ENCODE measurements around the gene PSMB3.

The PSMB3 gene

DNA sequence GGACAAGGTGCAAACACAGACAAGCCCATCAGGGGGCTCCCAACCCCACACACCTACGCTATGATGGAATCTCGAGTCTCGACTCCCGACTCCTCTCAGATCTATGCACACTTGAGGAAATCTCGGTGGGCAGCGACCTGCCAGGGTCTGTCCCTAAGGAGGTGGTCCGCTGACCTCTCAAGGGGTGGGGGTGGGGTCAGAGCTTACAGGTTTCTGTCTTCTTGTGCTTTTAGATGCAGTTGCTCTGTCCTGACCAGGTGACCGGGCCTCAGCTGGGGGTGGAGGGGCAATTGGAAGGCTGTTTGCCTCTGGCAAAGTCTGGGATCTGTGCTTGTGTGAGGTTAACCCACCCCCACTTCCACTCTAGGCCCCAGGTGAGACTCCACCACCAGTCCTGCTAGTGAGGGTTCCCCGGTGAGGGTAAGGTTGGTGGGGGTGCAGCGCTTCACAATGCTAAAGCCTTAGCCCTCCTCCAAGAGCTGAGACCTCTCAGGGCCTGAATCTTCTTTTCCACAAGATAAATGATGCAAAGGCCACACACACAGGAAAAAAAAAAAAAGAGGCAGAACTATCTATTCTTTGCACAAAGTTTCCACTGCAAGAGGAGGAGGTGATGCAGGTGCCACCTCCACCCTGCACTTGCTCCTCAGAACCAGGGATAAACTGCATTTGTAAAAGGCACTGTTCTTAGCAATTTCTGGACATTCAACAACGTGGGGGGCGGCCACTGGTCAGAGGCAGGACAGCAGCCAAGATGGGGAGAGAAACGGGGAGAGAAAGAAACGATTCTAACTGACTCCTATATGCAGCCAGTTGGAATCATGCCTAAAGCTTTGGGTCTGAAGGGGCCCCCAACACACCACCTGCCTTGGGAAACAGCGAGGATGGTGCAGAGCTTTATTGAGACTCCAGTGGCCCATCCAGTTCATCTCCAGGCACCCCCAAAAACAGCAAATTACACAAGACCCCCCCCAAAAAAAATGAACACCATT is 18.3 kb upstream of the PSMB3 start:
- DNase-seq = peak; percentile 25

DNA sequence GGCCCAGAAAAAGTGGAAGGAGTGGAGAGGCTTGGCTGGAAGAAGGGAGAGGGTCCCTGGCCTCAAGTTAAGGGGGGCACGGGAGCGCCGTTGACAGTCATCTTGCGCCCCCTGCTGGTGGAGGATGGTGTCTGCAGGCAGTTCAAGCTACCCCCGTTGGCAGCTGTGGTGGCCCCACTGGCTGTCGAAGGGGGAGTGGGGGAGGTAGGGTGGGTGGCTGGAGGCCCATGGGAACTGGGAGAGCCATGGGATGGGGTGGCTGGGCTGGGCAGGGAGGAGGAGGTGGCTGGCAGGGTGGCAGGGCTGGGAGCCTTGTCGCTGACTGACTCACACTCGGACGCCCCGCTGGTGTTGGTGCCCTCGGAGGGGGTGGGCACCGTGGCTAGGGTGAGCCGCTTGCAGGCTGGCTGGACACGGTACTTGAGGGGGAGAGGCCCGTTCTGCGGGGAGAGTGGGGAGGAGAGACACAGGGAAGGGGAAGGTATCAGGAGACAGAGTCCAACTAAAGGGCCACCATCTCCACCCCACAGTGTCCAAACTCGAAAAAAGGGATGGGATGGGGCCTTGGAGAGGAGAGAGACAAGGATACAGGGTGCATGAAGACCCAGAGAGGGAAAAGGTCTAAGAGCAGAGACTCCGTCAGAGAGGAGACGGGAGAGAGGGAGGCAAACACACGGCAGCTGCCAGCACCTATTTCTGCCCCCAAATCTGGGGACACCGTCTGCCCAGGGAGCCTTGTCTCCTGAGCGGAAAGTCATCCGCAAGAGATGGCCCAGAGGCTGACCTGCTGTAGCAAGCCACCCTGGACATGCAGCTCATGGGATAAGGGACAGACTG is 17.2 kb upstream of the PSMB3 start:
- peak; percentile 82 for DNase-seq

DNA sequence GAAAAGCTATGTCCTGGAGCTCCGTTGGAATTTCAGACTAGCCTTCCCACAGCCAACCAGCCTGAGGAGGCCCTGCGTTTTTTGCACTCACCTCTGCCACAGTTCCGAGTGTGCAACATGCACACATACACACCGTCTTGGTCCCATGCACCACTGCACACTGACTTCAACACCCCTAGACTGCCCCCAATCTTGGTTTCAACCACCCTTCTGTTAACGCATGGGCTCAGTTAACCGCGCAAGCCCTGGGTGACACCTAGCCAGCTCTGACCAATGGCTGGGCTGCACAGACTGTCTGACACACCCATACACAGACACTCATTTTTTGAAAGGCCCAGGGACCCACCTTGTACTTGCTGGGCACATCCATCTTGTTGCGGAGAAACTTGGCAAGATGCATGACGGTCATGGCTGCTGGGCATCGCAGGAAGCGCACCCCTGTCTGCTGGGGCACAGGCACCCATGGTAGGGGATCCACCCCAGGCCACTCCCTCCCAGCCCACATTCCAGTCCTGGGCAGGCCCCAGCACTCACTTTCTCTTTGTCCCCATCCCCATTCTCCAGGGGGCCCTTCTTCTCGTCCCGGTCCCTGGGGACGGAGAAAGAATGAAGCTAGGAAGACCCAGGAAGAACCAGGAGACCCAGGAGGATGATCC is 14.4 kb upstream of the PSMB3 start:
- DNase-seq = no peak

DNA sequence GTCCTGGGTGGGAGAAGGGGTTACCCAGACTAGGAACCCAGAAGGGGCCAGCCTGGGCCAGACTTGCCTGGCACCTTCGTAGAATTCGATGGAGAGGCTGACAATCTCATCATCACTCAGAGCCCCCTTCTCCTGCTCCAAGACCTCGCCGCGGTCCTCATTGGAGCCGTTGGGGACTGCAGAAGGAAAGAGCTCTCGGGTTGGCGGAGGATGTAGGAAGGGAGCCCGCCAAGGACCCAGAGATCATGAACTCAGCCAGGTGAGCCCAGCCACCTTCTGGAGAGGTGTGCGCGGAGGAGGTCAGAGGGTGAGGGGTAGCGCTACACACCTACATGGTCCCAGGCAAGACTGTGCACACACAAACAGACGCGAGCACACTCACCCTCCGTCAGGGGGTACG is 13.9 kb upstream of the PSMB3 start:
- no peak for DNase-seq

DNA sequence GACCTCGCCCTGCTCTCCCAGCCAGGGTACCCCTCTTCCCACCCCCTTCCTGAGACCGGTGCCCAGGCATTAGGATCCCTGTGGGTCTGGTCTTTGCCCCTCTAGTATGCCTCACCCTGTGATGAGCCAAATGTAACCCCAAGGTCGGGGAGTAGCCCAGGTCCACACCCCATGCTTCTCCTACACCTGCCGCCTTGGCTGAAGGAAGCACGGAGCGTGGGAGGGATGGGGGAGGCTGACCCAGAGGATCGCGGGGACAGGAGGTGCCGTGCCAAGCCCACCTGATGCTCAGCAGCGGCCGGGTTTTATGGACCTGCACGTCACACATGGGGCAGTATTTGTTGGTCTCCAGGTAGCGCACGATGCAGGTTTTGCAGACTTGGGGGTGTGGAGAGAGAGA is 13.2 kb upstream of the PSMB3 start:
- DNase-seq = no peak

DNA sequence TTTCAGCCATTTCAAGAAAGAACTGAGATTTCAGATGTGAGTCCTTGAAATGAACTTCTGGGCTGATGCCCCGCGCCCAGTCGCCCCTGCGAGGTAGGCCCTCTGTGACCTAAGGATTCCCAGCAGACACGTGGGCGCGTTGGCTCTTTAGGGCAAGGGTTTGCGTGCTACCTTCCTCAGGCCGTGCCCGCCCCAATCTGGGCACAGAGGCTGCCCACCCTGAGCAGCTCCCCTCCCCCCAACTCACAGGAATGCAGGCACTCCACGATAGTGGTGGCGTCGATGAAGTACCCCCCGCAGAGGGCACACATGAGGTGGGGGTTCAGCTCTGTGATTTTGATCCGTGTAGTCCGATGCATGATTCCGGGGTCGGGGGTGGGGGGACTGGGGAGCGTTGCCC is 12.5 kb upstream of the PSMB3 start:
- no peak for DNase-seq

DNA sequence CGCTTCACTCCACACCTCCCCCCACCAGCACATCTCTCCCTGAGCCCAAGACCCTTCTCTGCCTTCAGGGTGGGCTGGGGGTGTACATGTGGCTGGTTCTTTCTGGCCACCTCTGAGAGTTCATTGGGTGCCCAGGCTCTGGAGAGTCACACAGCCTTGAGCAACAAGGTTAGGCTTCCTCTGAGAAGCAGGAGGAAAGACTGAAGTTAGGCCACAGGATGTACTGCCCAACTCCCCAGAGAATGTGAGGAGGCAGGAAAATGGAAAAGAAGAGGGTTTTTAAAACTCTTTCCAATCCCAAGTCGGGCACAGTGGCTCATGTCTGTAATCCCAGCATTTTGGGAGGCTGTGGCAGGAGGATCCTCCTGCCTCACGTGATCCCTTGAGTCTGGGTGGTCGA is 11.7 kb upstream of the PSMB3 start:
- DNase-seq = no peak

DNA sequence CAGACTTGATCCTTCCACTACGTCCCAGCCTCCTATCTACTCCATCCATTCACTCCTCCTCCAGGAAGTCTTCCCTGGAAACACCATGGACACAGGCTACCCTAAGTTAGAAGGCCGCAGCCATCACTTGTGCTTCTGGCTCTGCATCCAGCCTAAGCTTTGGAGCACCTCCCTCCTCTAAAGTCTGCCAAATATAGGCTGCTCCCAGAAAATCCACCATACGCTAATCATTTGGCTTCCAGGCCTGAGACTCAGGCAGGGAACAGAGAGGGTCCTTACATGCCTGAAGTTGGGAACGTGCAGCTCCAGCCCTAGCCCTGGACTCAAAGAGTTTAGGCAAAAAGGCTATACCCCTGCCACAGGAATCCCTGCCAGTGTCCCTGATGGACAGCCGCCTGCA is 11.1 kb upstream of the PSMB3 start:
- no peak for DNase-seq

DNA sequence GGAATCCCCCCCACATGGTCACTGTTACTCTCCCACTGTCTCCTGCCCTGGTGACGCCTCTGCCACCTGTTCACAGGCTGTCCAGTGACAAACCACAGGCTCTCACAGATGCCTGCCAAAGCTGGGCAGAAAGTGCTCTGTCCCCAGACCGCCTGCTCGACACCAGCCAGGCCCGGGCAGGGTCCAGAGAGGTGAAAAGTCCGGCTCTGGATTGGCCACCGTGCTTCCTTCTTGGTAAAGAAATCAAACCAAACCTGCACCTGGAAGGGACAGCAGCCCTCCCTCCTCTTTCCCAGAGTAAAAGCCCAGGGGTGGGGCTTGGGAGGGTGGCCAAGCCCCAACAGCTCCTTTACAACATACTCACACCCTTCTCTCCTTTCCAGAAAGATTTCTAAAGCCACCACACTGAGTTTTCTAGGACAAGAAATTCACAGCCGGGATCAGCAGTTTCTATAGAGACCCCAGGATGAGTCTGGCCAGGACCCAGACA is 10.6 kb upstream of the PSMB3 start:
- DNase-seq = no peak

DNA sequence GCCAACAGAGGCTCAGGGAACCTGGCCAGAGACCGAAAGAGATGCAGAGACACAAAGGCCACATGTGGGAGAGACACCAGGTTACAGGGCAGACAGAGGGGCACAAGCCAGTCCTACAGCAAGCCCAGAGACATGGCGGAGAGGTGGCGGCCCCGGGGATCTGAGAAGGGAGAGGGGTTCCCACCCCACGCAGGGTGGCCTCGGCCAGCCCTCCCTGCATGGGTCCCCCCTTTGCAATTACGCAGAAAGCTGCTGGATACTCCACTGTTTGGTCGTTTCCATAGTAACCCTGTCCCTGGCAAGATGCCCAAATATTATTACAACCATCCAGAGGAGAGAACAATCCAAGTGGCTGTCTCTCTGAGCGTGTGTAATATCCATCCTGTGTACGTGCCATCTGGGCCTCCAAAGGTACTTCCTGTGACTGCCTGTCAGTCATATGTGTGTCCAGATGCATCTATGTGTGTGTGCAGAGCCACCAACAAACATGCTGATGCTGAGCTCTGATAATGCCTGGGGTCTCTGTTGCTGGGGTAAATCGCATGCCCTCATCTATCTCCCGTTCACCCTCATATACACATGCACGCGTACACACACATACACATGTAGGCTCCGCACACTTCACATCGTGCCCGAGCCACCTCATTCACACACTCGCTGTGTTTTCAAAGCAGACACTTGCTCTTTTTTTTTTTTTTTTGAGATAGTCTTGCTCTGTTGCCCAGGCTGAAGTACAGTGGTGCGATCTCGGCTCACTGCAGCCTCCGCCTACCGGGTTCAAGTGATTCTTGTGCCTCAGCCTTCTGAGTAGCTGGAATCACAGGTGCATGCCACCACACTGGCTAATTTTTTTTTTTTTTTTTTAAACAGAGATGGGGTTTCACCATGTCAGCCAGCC is 9.9 kb upstream of the PSMB3 start:
- DNase-seq = no peak

DNA sequence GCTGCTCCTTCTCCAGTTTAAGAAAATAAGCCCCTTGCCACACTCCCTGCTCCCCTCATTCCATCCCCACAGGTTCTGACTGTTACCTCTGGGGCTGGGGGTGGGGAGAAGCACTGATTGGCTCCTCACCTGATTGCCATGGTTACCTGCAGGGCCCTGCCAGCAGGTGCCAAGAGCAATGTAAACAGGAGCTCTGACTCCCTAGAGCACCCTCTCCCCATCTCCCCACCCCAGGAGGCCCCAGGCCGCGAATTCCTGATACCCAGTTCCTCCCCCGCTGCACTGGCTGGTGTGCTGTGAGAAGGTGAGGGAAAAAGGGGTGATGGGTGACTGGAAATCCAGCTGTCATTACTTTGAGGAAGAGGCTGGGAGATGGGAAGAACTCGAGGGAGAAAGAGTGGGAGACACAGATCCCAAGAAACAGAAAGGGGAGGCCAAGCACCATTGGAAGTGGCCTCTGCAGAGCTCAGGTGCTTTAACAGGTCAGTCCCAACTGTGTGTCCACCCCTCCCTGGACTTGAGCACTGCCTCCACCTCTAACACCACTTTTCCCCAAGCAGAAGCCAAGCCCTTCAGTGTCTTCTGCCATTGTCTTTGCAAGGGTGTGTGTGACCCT is 8.9 kb upstream of the PSMB3 start:
- no peak for DNase-seq

DNA sequence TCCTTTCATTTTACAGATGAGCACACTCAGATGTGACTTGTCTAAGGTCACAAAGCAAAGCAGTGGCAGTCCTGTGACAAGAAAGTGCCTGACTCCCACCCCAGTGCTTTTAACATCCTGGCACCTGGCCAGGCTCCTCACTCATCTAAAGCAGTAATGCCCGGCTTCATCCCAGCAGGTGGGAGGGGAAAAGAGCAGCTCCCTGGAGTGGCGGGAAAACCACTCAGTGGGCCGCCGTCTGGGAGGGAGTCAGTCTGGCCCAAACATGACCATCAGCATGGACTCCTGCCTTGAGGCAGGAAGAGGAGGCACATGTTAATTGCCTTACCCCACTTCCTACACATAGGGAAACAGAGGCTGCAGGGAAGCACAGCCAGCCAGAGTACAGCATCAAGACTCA is 7.0 kb upstream of the PSMB3 start:
- no peak for DNase-seq

DNA sequence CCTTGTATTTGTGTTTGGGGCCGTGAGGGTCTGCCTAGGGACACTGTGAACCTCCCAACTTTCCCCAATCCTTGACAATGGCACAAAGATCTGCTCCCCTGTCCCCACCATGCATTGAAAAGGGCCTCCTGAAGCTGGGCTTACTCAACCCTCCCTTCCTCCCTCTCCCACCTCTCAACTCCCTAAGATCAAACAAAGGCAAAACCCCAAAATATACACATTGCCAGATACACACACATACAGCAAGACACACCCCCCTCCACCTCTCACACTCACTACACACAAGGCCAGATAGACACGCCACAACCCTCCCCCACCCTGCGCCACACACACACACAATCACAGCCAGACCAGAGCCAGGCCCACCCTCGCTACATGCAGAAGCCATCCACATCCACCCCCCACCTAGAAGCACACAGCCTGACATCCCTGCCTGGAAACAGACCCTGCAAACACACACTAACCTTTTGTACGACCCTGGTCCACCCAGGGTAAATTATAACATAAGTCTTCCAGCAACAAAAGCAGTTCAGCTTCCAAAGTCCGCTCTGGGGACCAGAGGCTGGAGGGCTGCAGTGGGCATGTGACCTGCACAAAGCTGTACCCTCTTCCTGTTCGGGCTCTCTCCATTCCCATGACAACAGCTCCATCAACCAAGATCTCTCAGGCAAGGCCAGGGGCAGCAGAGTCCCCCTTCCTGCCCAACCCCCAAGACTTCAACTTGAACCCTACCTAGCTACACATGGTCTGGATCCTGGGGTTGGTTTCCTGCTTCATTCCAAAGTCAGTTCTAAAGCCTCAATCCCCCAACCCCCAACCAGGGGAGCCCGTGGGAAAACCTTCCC is 6.3 kb upstream of the PSMB3 start:
- DNase-seq = no peak

DNA sequence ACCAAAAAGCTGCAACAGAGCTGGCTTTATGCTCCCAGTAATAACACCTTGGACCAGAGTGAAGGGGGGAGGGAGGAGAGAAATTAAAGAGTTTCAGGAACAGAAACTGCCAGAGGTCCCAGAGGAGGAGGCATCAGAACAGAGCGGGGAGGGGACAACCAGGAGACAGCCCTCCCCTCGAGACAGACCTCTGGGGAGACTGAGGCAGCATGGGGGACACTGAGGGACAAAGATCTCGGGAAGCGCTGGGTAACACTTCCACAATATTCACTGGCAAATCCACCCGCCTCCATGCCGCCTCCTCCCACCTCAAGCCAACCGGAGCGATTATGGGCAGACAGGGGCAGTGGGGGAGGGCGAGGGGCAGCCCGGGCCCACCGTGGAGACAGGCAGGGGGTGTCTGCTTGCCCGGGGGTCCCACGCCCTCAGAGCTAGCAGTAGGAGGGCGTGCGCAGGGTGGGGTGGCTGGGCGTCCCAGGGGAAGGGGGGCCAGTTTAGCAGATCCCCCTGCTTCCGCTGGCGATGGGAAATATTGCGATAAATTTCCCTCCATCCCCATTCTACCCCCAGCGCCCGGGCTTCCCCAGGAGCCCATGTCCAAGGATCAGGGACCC is 5.6 kb upstream of the PSMB3 start:
- DNase-seq = no peak

DNA sequence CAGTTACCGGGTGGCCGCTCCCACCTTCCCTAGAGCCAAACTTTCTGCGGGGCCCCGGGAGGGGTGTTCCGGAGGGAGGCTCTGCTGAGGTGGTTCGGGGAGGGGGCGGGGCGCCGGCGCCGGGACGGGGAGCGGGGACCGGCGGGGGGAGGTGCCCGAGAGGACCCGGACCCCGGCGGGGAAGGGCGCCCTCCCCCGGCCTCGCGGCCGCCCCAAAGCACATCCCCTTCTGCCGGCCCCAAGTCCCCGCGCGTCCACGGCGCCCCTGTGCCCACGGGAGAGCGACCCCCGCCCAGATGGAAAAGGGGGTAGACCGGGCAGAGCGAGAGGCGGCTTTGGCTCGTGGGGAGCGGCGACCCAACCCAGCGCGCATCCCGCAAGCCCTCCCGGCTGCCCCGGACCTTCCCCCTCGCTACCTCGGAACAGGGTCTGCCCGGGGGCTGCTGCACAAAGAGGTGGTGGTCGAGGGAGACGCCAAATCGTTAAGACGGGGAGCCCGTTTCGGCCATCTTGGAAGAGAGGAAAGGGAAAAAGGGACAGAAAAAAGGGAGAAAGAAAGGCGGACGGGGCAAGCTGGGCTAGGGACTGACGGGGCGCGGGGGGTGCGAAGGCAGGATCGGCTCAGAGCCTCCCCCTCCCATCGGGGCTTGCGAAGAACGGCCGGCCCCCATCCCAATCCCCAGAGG is 4.9 kb upstream of the PSMB3 start:
- peak; percentile 25 for DNase-seq

DNA sequence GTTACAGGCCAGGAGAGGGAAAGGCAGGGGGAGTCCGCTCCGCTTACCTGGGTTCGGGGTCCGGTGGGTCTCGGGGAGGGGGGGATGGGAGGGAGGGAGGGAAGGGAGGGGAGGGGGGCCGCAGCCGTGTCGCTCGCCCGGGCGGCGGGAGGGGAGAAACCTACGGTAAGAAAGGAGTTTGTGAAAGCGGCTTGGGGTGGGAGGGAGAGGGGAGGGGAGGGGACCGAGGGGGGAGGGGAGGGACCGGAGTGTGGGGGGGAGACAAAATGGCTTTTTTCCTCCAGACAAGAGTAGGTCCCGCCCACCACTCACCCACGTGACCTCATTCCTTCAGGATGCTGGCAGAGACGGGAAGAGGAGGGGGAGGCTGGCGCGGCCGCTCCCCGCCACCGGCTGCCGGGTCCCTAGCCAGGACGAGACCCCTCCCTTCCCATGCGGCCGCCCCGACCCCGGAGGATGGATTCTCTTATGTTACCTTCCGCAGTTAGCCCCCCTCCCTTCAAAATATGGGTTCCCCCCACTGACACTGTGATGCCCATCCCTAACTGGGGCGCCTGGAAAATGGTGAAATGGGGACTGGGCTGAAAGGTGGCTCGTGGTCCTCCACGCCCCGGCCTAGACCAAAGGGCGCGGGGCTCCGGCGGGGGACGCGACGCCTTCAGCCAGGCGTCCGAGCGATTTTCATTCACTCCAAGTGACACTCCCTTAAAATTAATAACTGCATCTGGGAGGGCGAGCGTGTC is 4.2 kb upstream of the PSMB3 start, which contains the start of gene PCGF2:
PCGF2 (minus strand) TSS at position 188 of the 743 bp plus-strand sequence. CDS start 7,934 bp downstream, outside the sequence.
- DNase-seq = no peak

DNA sequence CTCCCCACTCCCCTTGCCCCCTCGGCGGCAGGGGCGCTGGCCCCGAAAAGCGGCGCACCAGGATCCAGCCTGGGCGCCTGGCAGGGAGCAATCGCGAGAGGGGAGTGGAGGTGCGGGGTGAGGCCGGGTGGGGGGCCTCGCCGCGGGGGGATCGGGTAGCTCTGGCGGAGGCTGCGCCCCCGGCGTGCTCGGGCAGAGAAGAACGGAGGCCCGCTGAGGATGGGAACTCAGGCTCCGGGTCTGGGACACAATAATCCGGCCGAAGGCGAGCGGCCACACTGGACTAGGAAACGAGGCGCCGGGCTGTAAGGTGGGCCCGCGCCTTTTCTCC is 3.7 kb upstream of the PSMB3 start:
- DNase-seq = no peak

DNA sequence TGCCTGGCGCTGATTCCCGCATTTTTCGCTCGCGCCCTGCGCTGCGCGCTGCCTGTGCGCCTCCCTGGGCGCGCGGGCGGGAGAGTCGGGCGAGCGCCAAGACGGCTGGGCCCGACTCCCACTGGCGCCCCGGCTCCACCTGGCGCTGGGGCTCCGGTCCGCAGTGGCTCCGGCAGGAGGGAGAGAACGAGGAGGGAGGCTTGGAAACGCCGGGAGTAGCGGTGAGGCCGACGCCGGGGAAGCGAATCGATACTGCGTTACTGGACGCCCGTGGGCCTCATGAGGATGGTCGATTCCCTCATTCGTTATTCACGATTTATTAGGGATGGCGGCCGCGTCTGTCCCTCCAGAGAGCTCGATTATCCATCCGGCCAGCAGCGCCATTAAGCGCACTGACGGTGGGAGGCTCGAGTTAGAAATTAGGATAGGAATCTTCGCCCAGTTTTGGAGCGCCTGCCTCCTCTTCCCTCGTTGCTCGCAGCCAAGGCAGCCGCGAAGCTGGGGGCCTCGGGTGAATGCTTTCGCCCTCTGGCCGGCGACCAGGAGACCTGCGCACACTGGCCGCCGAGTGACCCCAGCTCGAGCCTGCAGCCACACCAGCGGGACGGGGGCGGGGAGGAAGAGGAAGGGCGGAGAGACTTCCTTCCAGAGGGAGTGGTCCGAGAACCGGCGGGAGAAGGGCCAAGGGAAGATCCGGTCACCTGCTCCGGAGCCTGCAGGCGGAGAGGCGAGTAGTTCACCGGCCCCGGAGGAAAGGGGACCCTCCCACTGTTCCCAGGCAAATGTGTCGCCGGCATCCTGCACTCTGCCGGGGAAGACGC is 3.1 kb upstream of the PSMB3 start:
- DNase-seq = no peak
